ENCODE data around the gene KIF5C.

DNA sequence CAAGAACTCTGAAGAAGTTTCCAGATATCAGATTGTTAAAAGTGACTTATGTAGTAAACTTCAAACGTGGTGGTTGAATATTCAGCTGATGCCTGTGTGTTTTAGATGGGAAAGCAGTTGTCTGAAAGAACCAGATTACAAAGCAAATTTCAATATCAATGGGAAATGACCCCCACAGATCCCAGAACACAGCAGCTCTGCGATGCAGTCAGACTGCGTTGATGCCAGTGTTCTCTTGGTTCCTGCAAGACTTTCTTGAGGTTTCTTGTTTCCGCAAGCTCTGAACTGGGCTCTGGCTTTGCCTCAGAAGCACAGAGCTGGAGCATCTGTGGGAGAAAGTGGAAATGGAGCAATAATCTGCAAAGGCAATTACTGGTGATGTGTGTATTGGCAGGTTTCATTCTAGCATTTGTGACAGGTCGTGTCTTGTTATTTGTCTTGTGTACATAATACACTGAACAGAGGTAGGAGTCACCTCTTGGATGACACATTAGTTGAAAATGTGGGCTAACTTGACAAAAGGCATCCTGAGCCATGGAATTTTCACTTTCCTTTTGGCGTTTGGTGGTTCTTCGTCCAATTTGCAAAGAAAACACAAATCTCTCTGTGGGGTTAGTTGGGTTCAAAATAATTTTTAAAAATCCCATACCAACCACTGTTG lies 152.7 kb downstream of the KIF5C start:
- TF ChIP-seq, protein P1, sequence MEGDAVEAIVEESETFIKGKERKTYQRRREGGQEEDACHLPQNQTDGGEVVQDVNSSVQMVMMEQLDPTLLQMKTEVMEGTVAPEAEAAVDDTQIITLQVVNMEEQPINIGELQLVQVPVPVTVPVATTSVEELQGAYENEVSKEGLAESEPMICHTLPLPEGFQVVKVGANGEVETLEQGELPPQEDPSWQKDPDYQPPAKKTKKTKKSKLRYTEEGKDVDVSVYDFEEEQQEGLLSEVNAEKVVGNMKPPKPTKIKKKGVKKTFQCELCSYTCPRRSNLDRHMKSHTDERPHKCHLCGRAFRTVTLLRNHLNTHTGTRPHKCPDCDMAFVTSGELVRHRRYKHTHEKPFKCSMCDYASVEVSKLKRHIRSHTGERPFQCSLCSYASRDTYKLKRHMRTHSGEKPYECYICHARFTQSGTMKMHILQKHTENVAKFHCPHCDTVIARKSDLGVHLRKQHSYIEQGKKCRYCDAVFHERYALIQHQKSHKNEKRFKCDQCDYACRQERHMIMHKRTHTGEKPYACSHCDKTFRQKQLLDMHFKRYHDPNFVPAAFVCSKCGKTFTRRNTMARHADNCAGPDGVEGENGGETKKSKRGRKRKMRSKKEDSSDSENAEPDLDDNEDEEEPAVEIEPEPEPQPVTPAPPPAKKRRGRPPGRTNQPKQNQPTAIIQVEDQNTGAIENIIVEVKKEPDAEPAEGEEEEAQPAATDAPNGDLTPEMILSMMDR (conservative IDR thresholded peaks at IDR 0.05), result no peak
- TF ChIP-seq ZFX (IDR thresholded peaks at IDR 0.05), result no peak

Measured in C4-2B (cell line).